ENCODE data around the gene SCAPER. TPM values are rescaled to one million over a fixed set of nuclear protein-coding genes. Genes with fewer than 3 reads are reported as not detected.

Gene SCAPER
- total RNA-seq, 4 donors from 2014 or later: 29.9 to 86.6 (median 45.6) TPM

GRCh38 chr15:76764004-76764403, 141.1 kb downstream of the SCAPER start:
- no peaks in the 10 kb centered on the region for H3K4me1 ChIP-seq
- no peak for DNase-seq
- H3K4me3 ChIP-seq: no peak overlapping the region
- H3K27me3 ChIP-seq: no peaks in the 10 kb centered on the region
- H3K36me3 ChIP-seq: peaks cover 0 to 23% (median 0%) of the 10 kb centered on the region in 3 donors
- no peak overlapping the region for H3K27ac ChIP-seq
- H3K9me3 ChIP-seq: no peaks in the 10 kb centered on the region
- TF ChIP-seq, protein P1, sequence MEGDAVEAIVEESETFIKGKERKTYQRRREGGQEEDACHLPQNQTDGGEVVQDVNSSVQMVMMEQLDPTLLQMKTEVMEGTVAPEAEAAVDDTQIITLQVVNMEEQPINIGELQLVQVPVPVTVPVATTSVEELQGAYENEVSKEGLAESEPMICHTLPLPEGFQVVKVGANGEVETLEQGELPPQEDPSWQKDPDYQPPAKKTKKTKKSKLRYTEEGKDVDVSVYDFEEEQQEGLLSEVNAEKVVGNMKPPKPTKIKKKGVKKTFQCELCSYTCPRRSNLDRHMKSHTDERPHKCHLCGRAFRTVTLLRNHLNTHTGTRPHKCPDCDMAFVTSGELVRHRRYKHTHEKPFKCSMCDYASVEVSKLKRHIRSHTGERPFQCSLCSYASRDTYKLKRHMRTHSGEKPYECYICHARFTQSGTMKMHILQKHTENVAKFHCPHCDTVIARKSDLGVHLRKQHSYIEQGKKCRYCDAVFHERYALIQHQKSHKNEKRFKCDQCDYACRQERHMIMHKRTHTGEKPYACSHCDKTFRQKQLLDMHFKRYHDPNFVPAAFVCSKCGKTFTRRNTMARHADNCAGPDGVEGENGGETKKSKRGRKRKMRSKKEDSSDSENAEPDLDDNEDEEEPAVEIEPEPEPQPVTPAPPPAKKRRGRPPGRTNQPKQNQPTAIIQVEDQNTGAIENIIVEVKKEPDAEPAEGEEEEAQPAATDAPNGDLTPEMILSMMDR (IDR thresholded peaks at IDR 0.05): no peak
- TF ChIP-seq POLR2A (IDR thresholded peaks at IDR 0.05): no peak

- Histone ChIP-seq H3K27ac (no peak overlapping the region), H3K4me3 (no peak overlapping the region), H3K36me3 (peaks cover 0 to 23% (median 0%) of the 10 kb centered on the region in 3 donors), H3K27me3 (no peaks in the 10 kb centered on the region), H3K9me3 (no peaks in the 10 kb centered on the region), H3K4me1 (no peaks in the 10 kb centered on the region)
- TF ChIP-seq POLR2A (IDR thresholded peaks at IDR 0.05): no peak
- TF ChIP-seq, protein P1 (IDR thresholded peaks at IDR 0.05): no peak
- DNase-seq: no peak
Observed at GRCh38 chr15:76763554-76763953, 141.6 kb downstream of the SCAPER start.

DNA sequence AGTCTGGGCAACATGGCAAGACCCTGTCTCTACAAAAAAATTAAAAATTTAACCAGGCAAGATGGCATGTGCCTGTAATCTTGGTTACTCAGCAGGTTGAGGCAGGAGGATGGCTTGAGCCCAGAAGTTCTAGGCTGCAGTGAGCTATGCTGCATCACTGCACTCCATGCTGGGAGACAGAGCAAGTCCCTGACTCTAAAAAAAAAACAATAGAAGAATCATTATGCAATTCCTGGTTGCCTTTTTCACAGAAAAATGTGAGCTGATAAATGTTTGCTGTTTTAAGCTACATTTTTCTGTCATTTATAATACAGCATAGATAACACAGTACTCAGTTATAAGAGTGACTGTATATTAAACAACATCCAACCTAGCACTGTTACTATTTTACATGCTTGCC, 148.8 kb downstream of the SCAPER start:
- H3K36me3 ChIP-seq: no peaks in the 10 kb centered on the region
- H3K9me3 ChIP-seq: no peaks in the 10 kb centered on the region
- H3K4me1 ChIP-seq: no peaks in the 10 kb centered on the region
- TF ChIP-seq POLR2A (IDR thresholded peaks at IDR 0.05): no peak
- TF ChIP-seq, protein P1 (IDR thresholded peaks at IDR 0.05): no peak
- no peak overlapping the region for H3K4me3 ChIP-seq
- DNase-seq: no peak
- H3K27me3 ChIP-seq: no peaks in the 10 kb centered on the region
- no peak overlapping the region for H3K27ac ChIP-seq

GRCh38 chr15:76753771-76754170, 151.4 kb downstream of the SCAPER start:
- Histone ChIP-seq H3K4me3 (no peak overlapping the region), H3K27ac (no peak overlapping the region), H3K36me3 (no peaks in the 10 kb centered on the region), H3K9me3 (no peaks in the 10 kb centered on the region), H3K27me3 (no peaks in the 10 kb centered on the region), H3K4me1 (no peaks in the 10 kb centered on the region)
- no peak for TF ChIP-seq POLR2A (IDR thresholded peaks at IDR 0.05)
- TF ChIP-seq, protein P1 (IDR thresholded peaks at IDR 0.05): no peak
- DNase-seq: no peak

- Histone ChIP-seq H3K4me1 (no peaks in the 10 kb centered on the region), H3K36me3 (no peaks in the 10 kb centered on the region), H3K27ac (no peak overlapping the region), H3K9me3 (no peaks in the 10 kb centered on the region), H3K4me3 (no peak overlapping the region), H3K27me3 (no peaks in the 10 kb centered on the region)
- TF ChIP-seq, protein P1 (IDR thresholded peaks at IDR 0.05): no peak
- TF ChIP-seq POLR2A (IDR thresholded peaks at IDR 0.05): no peak
- no peak for DNase-seq
Observed at GRCh38 chr15:76753131-76753530, 152.0 kb downstream of the SCAPER start.

GRCh38 chr15:76752549-76752948, 152.6 kb downstream of the SCAPER start:
- H3K4me1 ChIP-seq: no peaks in the 10 kb centered on the region
- no peaks in the 10 kb centered on the region for H3K9me3 ChIP-seq
- peaks cover 0 to under 1% (median 0%) of the 10 kb centered on the region in 3 donors for H3K36me3 ChIP-seq
- DNase-seq: no peak
- no peaks in the 10 kb centered on the region for H3K27me3 ChIP-seq
- no peak overlapping the region for H3K4me3 ChIP-seq
- TF ChIP-seq, protein P1 (IDR thresholded peaks at IDR 0.05): no peak
- no peak for TF ChIP-seq POLR2A (IDR thresholded peaks at IDR 0.05)
- H3K27ac ChIP-seq: no peak overlapping the region

Measured in Peyer's patch (tissue), 4 donors.